DND-41 (cell line): Measurements from ENCODE around the gene RNF31.

ENCODE experiments used
- ATAC-seq: fragments of 200-7000 bp; cut with Tn5 transposase; 3 replicates; pipeline ENCODE4 v1.9.1; 2021; ENCODE audit warnings: low read depth; ENCODE audit not compliant: insufficient read depth
- DNase-seq: peaks from one replicate; pipeline ENCODE4 v3.0.0-alpha.2; 2020
- H2AFZ ChIP-seq: 2 replicates; pipeline ENCODE4 v1.6.0; 2012; ENCODE audit warnings: low read depth, low read length
- H3K27ac ChIP-seq: 2 replicates; pipeline ENCODE4 v1.5.1; 2012; ENCODE audit warnings: low read length, inconsistent platforms
- H3K27me3 ChIP-seq: fragments of 200-600 bp; sonication (generic); 2 replicates; pipeline ENCODE4 v1.6.0; 2012; ENCODE audit warnings: low read length, mild to moderate bottlenecking, inconsistent platforms; ENCODE audit not compliant: insufficient read depth, poor library complexity
- H3K36me3 ChIP-seq: 2 replicates; pipeline ENCODE4 v1.5.1; 2012; ENCODE audit warnings: low read length, inconsistent platforms; ENCODE audit not compliant: insufficient read depth
- H3K4me1 ChIP-seq: 2 replicates; pipeline ENCODE4 v1.5.1; 2012; ENCODE audit warnings: mild to moderate bottlenecking, low read length; ENCODE audit not compliant: insufficient read depth
- H3K4me2 ChIP-seq: 2 replicates; pipeline ENCODE4 v1.6.0; 2012; ENCODE audit warnings: mild to moderate bottlenecking, moderate library complexity, low read length, inconsistent platforms; ENCODE audit not compliant: insufficient read depth
- H3K4me3 ChIP-seq, 2 experiments: fragments of 200-600 bp in 1 of 2; shearing (Covaris generic) in 1 of 2; 2 replicates each; pipeline ENCODE4 v1.5.1; 2012 to 2016; ENCODE audit warnings: inconsistent platforms in 2 of 2, low read length in 2 of 2, mild to moderate bottlenecking in 2 of 2, low read depth in 1 of 2, moderate library complexity in 1 of 2
- H3K79me2 ChIP-seq: 2 replicates; pipeline ENCODE4 v1.6.0; 2012; ENCODE audit warnings: low read length, inconsistent platforms; ENCODE audit not compliant: insufficient read depth
- H3K9ac ChIP-seq: 2 replicates; pipeline ENCODE4 v1.6.0; 2012; ENCODE audit warnings: low read depth, mild to moderate bottlenecking, inconsistent platforms, low read length, moderate library complexity
- H3K9me3 ChIP-seq: 2 replicates; pipeline ENCODE4 v1.5.1; 2012; ENCODE audit warnings: low read length, moderate library complexity, mild to moderate bottlenecking, inconsistent platforms; ENCODE audit not compliant: insufficient read depth, severe bottlenecking
- H4K20me1 ChIP-seq: 2 replicates; pipeline ENCODE4 v1.6.0; 2012; ENCODE audit warnings: low read length; ENCODE audit not compliant: insufficient read depth
- CTCF ChIP-seq: IDR thresholded peaks from 2 replicates; pipeline ENCODE4 v1.5.1; 2012; ENCODE audit warnings: borderline replicate concordance, low read length, moderate library complexity, mild to moderate bottlenecking; ENCODE audit not compliant: poor library complexity, severe bottlenecking; ENCODE audit errors: extremely low read depth
- EZH2 ChIP-seq: IDR thresholded peaks from 3 replicates; pipeline ENCODE4 v1.6.1; 2012; ENCODE audit warnings: borderline replicate concordance, low read depth, mild to moderate bottlenecking, moderate library complexity, low read length, inconsistent platforms; ENCODE audit not compliant: severe bottlenecking

RNF31 gene

GRCh38 chr14:24157331-24157730 lies 10.0 kb downstream of the RNF31 start:
- Histone ChIP-seq H3K27me3 (no peaks in the 10 kb centered on the region), H3K36me3 (peaks cover 69% of the 10 kb centered on the region), H3K9me3 (no peaks in the 10 kb centered on the region), H3K27ac (no peak overlapping the region), H3K79me2 (peaks cover 8% of the 10 kb centered on the region), H2AFZ (no peak overlapping the region), H3K4me2 (no peak overlapping the region), H3K9ac (no peak overlapping the region), H3K4me1 (peaks cover 20% of the 10 kb centered on the region), H3K4me3 (no peak overlapping the region), H4K20me1 (no peaks in the 10 kb centered on the region)
- TF ChIP-seq CTCF (no peak), EZH2 (no peak)
- ATAC-seq (no peak), DNase-seq (no peak)

GRCh38 chr14:24159777-24160498 lies 12.6 kb downstream of the RNF31 start:
- Histone ChIP-seq H3K27me3 (no peaks in the 10 kb centered on the region), H3K4me1 (peaks cover 23% of the 10 kb centered on the region), H3K9me3 (no peaks in the 10 kb centered on the region), H3K9ac (no peak overlapping the region), H3K4me2 (no peak overlapping the region), H3K79me2 (peaks cover 9% of the 10 kb centered on the region), H2AFZ (no peak overlapping the region), H3K36me3 (peaks cover 77% of the 10 kb centered on the region), H3K27ac (peak overlapping the region; percentile 58; the same call in 1 of the 2 replicates), H4K20me1 (no peaks in the 10 kb centered on the region), H3K4me3 (no peak overlapping the region)
- TF ChIP-seq CTCF = no peak
- no peak for ATAC-seq
- no peak for DNase-seq

GRCh38 chr14:24160499-24160849 lies 13.2 kb downstream of the RNF31 start:
- DNase-seq = no peak
- Histone ChIP-seq H3K4me3 (no peak overlapping the region), H3K27me3 (no peaks in the 10 kb centered on the region), H4K20me1 (no peaks in the 10 kb centered on the region), H3K27ac (peak overlapping the region; percentile 58), H3K79me2 (peaks cover 9% of the 10 kb centered on the region), H3K36me3 (peaks cover 77% of the 10 kb centered on the region), H2AFZ (no peak overlapping the region), H3K4me2 (peak overlapping the region; percentile 23; the same call in 1 of the 2 replicates), H3K9me3 (no peaks in the 10 kb centered on the region), H3K4me1 (peaks cover 23% of the 10 kb centered on the region), H3K9ac (peak overlapping the region; percentile 12; the same call in 1 of the 2 replicates)
- TF ChIP-seq CTCF = no peak
- TF ChIP-seq EZH2 = no peak
- ATAC-seq = no peak
